ENCODE measurements around the gene MOSMO. TPM values are rescaled to one million over a fixed set of nuclear protein-coding genes. Genes with fewer than 3 reads are reported as not detected.
"Not testable (repeated sequence)": the region's sequence is repeated elsewhere in the genome, so short reads cannot be mapped to it uniquely, and the experiment has no call there.

The MOSMO gene
- total RNA-seq, 2 donors from 2014 or later = 19.6 to 21.0 TPM

DNA sequence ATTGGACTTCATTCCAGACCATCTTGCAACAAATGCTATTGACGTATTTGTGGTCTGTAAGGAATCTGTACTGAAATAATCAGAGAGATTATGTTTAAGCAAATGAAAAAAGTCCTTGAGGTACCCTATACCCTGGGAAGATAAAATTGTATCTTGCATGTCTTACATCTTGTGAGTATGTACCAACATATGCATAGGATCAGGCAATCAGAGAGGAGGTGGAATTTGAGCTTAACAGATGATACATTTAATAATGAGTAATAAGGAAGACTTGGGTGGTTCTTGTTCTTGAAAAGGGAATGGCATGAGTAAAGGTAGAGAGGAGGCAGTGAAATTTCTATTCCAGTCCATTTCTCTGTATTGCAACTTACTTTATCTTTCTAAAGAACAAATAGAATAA is 10.6 kb downstream of the MOSMO start:
- H3K27ac ChIP-seq = no peak overlapping the region
- no peaks in the 10 kb centered on the region for H3K4me1 ChIP-seq (replicated peaks)
- no peaks in the 10 kb centered on the region for H3K36me3 ChIP-seq
- H3K27me3 ChIP-seq (replicated peaks; ENCODE audit: insufficient read depth) = no peaks in the 10 kb centered on the region
- H3K9me3 ChIP-seq = no peaks in the 10 kb centered on the region
- no peak for DNase-seq (ENCODE audit: low spot score)
- H3K4me3 ChIP-seq = no peak overlapping the region
- TF ChIP-seq POLR2A (IDR thresholded peaks at IDR 0.05) (no peak), POLR2AphosphoS5 (IDR thresholded peaks at IDR 0.05) (no peak)
- TF ChIP-seq, protein P1, sequence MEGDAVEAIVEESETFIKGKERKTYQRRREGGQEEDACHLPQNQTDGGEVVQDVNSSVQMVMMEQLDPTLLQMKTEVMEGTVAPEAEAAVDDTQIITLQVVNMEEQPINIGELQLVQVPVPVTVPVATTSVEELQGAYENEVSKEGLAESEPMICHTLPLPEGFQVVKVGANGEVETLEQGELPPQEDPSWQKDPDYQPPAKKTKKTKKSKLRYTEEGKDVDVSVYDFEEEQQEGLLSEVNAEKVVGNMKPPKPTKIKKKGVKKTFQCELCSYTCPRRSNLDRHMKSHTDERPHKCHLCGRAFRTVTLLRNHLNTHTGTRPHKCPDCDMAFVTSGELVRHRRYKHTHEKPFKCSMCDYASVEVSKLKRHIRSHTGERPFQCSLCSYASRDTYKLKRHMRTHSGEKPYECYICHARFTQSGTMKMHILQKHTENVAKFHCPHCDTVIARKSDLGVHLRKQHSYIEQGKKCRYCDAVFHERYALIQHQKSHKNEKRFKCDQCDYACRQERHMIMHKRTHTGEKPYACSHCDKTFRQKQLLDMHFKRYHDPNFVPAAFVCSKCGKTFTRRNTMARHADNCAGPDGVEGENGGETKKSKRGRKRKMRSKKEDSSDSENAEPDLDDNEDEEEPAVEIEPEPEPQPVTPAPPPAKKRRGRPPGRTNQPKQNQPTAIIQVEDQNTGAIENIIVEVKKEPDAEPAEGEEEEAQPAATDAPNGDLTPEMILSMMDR (IDR thresholded peaks at IDR 0.05) = no peak
- WGBS = 100% methylated on average over 1 of the region's 1 CpG
- intact Hi-C loops (cut with DNase I) = no loop called here

DNA sequence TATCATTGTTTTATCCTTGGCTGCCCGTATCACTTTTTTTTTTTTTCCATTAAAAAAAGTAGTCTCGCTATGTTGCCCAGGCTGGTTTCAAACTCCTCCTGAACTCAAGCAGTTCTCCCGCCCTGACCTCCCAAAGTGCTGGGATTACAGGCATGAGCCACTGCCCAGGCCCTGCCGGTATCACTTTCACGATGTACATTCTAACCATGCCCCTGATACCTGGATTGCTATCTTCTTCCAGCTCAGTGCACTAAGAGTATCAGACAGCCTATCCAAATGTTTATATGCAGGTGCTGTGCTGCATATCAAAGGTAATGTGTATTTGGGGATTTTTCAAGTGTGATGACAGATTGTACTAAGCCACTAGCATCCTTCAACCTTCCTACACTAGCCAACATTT is 14.2 kb downstream of the MOSMO start:
- peaks cover 3% of the 10 kb centered on the region for H3K4me1 ChIP-seq (replicated peaks)
- no peaks in the 10 kb centered on the region for H3K27me3 ChIP-seq (replicated peaks; ENCODE audit: insufficient read depth)
- no peak for DNase-seq (ENCODE audit: low spot score)
- H3K36me3 ChIP-seq = no peaks in the 10 kb centered on the region
- no peak overlapping the region for H3K4me3 ChIP-seq
- 85% methylated on average over 5 of the region's 5 CpGs for WGBS
- intact Hi-C loops (cut with DNase I) = no loop called here
- no peaks in the 10 kb centered on the region for H3K9me3 ChIP-seq
- no peak overlapping the region for H3K27ac ChIP-seq
- no peak for TF ChIP-seq POLR2AphosphoS5 (IDR thresholded peaks at IDR 0.05)
- no peak for TF ChIP-seq POLR2A (IDR thresholded peaks at IDR 0.05)
- TF ChIP-seq, protein P1 (IDR thresholded peaks at IDR 0.05) = no peak

DNA sequence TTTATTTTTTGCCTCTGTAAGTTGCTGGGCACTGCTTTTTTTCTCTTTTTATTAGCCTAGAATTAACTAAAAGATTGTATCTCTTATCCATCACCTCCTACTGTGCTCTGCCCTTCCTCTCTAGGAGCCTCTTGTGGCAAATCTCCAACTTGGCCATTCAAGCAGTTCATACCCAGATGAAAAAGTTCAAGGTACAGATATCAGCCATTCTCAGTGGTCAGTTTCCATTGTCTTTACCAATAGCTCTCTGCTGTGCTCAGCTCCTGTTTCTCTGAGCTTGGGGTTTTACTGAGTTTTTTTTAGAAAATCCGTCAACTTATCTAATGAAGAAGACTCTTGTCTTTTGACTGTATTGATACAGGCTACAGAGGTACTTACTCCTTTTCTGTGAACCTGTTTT is 15.6 kb downstream of the MOSMO start:
- TF ChIP-seq, protein P1 (IDR thresholded peaks at IDR 0.05) = no peak
- no peak for TF ChIP-seq POLR2AphosphoS5 (IDR thresholded peaks at IDR 0.05)
- TF ChIP-seq POLR2A (IDR thresholded peaks at IDR 0.05) = no peak
- no peak overlapping the region for H3K27ac ChIP-seq
- H3K27me3 ChIP-seq (replicated peaks; ENCODE audit: insufficient read depth) = no peaks in the 10 kb centered on the region
- no peak overlapping the region for H3K4me3 ChIP-seq
- WGBS = 95% methylated on average over 1 of the region's 1 CpG
- H3K4me1 ChIP-seq (replicated peaks) = peaks cover 3% of the 10 kb centered on the region
- DNase-seq (ENCODE audit: low spot score) = no peak
- H3K9me3 ChIP-seq = no peaks in the 10 kb centered on the region
- no peaks in the 10 kb centered on the region for H3K36me3 ChIP-seq
- intact Hi-C loops (cut with DNase I) = no loop called here

DNA sequence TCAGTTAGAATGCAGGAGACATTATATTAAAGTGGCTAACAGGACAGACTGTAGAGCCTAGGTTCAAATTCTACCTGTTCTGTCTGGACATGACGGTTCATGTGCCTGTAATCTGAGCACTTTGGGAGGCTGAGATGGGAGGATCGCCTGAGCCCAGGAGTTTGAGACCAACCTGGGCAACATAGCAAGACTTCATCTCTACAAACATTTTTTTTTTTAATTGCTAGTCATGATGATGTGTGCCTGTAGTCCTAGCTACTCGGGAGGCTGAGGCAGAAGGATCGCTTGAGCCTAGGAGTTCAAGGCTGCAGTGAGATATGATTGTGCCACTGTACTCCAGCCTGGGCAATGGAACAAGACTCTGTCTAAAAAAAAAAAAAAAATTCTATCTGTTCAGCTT is 16.9 kb downstream of the MOSMO start:
- intact Hi-C loops (cut with DNase I); H3K9me3 ChIP-seq; H3K27ac ChIP-seq; DNase-seq (ENCODE audit: low spot score); H3K4me1 ChIP-seq (replicated peaks); H3K4me3 ChIP-seq; H3K27me3 ChIP-seq (replicated peaks; ENCODE audit: insufficient read depth); H3K36me3 ChIP-seq: not testable (repeated sequence)
- WGBS = 97% methylated on average over 4 of the region's 4 CpGs

DNA sequence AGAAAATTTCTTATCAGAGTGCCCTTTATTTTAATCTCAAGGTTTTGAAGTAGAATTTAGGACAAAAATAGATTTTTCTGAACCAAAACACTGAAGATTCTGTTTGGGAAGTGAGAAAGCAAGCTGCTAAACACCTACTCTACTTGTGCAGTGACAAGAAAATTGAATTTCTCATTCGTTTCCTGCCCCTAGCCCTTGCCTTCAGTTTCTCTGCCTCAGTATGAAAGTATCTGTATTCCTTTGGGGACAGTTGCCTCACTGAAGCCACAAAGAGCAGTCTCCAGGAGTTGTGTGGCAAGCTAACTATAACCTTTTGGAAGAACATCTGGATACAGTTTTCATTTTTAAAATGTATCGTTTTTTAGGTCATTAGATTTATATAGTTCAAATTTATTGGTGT is 19.7 kb downstream of the MOSMO start:
- 50% methylated on average over 2 of the region's 2 CpGs for WGBS
- intact Hi-C loops (cut with DNase I) = no loop called here
- Histone ChIP-seq H3K9me3 (no peaks in the 10 kb centered on the region), H3K4me3 (no peak overlapping the region), H3K27me3 (replicated peaks; ENCODE audit: insufficient read depth) (no peaks in the 10 kb centered on the region), H3K4me1 (replicated peaks) (peaks cover 3% of the 10 kb centered on the region), H3K27ac (no peak overlapping the region), H3K36me3 (no peaks in the 10 kb centered on the region)
- TF ChIP-seq POLR2A (IDR thresholded peaks at IDR 0.05) = no peak
- TF ChIP-seq, protein P1 (IDR thresholded peaks at IDR 0.05) = no peak
- TF ChIP-seq POLR2AphosphoS5 (IDR thresholded peaks at IDR 0.05) = no peak
- DNase-seq (ENCODE audit: low spot score) = no peak

Measured in prostate gland (tissue), 2 donors.